Ovary (tissue), 9 donors: ENCODE data around the gene CEP120. TPM values are rescaled to one million over a fixed set of nuclear protein-coding genes. Genes with fewer than 3 reads are reported as not detected.

Experiments used
- DNase-seq, 5 donors: peaks; one replicate each; pipeline ENCODE4 v3.0.0-alpha.2; 2019 to 2020
- H3K27ac ChIP-seq, 2 donors: fragments of 200-600 bp; one replicate each; pipeline versions ENCODE4 v1.5.1 to v1.8.0; 2019 to 2022
- H3K27me3 ChIP-seq: fragments of 200-600 bp; one replicate; pipeline ENCODE4 v1.8.0; 2022
- H3K36me3 ChIP-seq: fragments of 200-600 bp; sonication (generic); one replicate; pipeline ENCODE4 v1.5.1; 2019
- H3K4me1 ChIP-seq: one replicate; pipeline ENCODE4 v1.8.1; 2013; ENCODE audit warnings: mild to moderate bottlenecking, moderate library complexity; ENCODE audit not compliant: insufficient read depth
- H3K4me3 ChIP-seq: fragments of 200-600 bp; sonication (generic); one replicate; pipeline ENCODE4 v1.5.1; 2017
- H3K9me3 ChIP-seq, 2 donors: fragments of 200-600 bp in 1 of 2; sonication (generic) in 1 of 2; one replicate each; pipeline versions ENCODE4 v1.5.1 to v1.8.1; 2013 to 2019; ENCODE audit warnings: mild to moderate bottlenecking in 1 of 2, moderate library complexity in 1 of 2
- CTCF ChIP-seq, 3 donors: fragments of 450-650 bp in 2 of 3; fragments of 200-600 bp in 1 of 3; IDR thresholded peaks; one replicate each; pipeline versions ENCODE4 v1.5.1 to v1.8.0; 2016 to 2022; ENCODE audit warnings: antibody characterized with exemption in 3 of 3, mild to moderate bottlenecking in 1 of 3
- EP300 ChIP-seq: sonication (generic); formaldehyde crosslinking; IDR thresholded peaks from one replicate; pipeline ENCODE4 v1.6.1; 2017; ENCODE audit warnings: antibody characterized with exemption
- POLR2A ChIP-seq: fragments of 450-650 bp; IDR thresholded peaks from one replicate; pipeline ENCODE4 v1.6.1; 2017; ENCODE audit warnings: antibody characterized with exemption, mild to moderate bottlenecking, moderate library complexity
- WGBS, 3 donors: extraction: QIAGEN DNeasy Blood & Tissue Kit in 1 of 3; methylation state at CpG; one replicate each; pipeline versions ENCODE4 v1.1.5 to v1.1.7; 2013 to 2017; 5-methylcytosine and 5-hydroxymethylcytosine counted together
- intact Hi-C, 4 donors: fragments of 100-400 bp; cut with DNase I; formaldehyde crosslinking; loops; one replicate each; pipeline versions ENCODE4 v1.11.0 to v1.15.1; 2022 to 2023
- polyA plus RNA-seq, 2 donors: library from polyadenylated mRNA; stranded (reverse); fragments of 200-250 nt in 1 of 2; fragments of 350-450 nt in 1 of 2; fragmentation: Illumina TruSeq in 1 of 2; extraction: RNeasy Lipid Tissue Mini Kit (QIAGEN cat#74804) in 1 of 2; gene quantifications; one replicate each; pipeline ENCODE4 v1.2.3, GENCODE V29; 2013 to 2014
- total RNA-seq, 7 donors: library from RNA; depleted of rRNA in 2 of 7; stranded (reverse); fragments of >200 nt in 2 of 7; fragmentation: NEBNext Ultra II Directional in 3 of 7; extraction: Animal tissue kit (Norgen Biotek cat#: 25700) in 3 of 7; gene quantifications; one replicate each; pipeline versions ENCODE4 v1.1.0 to v1.2.4, GENCODE V29; 2016 to 2023
- donor health status: DM: no; HTN: no; CAD: no; lungs with moderate emphysema.
- donor health status: DM: no; HTN: no; CAD: no.
- donor health status: Bipolar disorder and iron deficiency.
- donor health status: DM: yes; HTN: yes; CAD: no.
- donor health status: DM: no; HTN: no; CAD: no.
- donor health status: DM: yes; HTN: yes; CAD: no.

Gene CEP120
- total and polyA plus RNA-seq, 9 donors, result 15.3 to 33.0 (median 28.9) TPM

DNA sequence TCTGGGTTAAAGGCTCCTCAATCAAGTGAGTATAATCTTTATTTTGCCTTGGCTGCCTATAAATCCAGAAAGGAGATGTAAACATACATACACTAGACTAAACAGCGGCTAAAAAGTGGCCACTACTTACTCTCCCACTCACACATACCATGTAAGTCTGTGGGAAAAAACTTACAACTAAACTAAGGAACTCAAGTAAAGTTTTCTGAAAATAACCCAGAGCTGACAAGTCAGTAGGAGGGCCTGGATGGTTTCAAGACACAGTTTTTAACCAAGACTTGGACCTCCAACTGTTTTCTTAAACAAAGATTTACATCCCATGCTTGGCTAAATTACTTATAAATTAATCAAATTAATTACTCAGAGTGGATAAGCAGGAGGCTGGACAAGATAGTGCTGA is 64.5 kb downstream of the CEP120 start:
- no peak for DNase-seq
- 5 to 17% (median 14%) methylated on average over 1 of the region's 1 CpG for WGBS, 3 donors
- H3K4me3 ChIP-seq, result no peak overlapping the region
- TF ChIP-seq EP300, result no peak
- TF ChIP-seq POLR2A, result no peak
- no peak for TF ChIP-seq CTCF (IDR thresholded peaks at IDR 0.05)
- no peaks in the 10 kb centered on the region for H3K36me3 ChIP-seq
- H3K4me1 ChIP-seq, result peaks cover 7% of the 10 kb centered on the region
- H3K9me3 ChIP-seq, result no peaks in the 10 kb centered on the region
- H3K27ac ChIP-seq, result no peak overlapping the region
- intact Hi-C loops, result no loop called here
- H3K27me3 ChIP-seq, result no peaks in the 10 kb centered on the region

- H3K27ac ChIP-seq, result no peak overlapping the region
- H3K4me1 ChIP-seq, result peaks cover 7% of the 10 kb centered on the region
- TF ChIP-seq EP300 (no peak), CTCF (IDR thresholded peaks at IDR 0.05) (no peak), POLR2A (no peak)
- WGBS, 3 donors, result 10 to 23% (median 11%) methylated on average over 1 of the region's 1 CpG
- no peak overlapping the region for H3K4me3 ChIP-seq
- no peaks in the 10 kb centered on the region for H3K27me3 ChIP-seq
- no peaks in the 10 kb centered on the region for H3K9me3 ChIP-seq
- intact Hi-C loops, result no loop called here
- H3K36me3 ChIP-seq, result no peaks in the 10 kb centered on the region
- DNase-seq, result no peak
These were observed 64.9 kb downstream of the CEP120 start for GRCh38 chr5:123358304-123358703.

DNA sequence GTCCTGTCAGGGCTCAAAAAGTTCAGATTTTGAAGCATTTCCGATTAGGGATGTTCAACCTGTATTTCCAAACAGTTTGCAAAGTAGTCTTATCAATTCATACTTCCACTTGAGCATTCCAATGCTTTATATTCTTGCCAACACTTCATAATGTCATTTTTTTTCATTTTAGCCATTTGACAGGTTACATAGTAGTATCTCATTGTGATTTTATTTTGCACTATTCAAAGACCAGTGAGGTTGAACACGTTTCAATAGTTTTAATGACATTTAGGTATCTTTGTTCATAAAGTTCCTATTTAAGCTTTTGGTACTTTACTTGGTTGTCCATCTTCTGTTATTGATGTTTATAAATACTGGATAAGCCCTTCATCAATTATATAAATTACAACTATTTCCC is 71.4 kb downstream of the CEP120 start:
- Histone ChIP-seq H3K4me3 (no peak overlapping the region), H3K27me3 (no peaks in the 10 kb centered on the region), H3K9me3 (no peaks in the 10 kb centered on the region), H3K4me1 (no peaks in the 10 kb centered on the region), H3K36me3 (no peaks in the 10 kb centered on the region), H3K27ac (no peak overlapping the region)
- DNase-seq, result no peak
- WGBS, 3 donors, result 94 to 97% (median 96%) methylated on average over 2 of the region's 2 CpGs
- TF ChIP-seq POLR2A (no peak), EP300 (no peak), CTCF (IDR thresholded peaks at IDR 0.05) (no peak)
- intact Hi-C loops, result no loop called here

GRCh38 chr5:123351240-123351639 is 72.0 kb downstream of the CEP120 start:
- Histone ChIP-seq H3K27ac (no peak overlapping the region), H3K9me3 (no peaks in the 10 kb centered on the region), H3K4me3 (no peak overlapping the region), H3K27me3 (no peaks in the 10 kb centered on the region), H3K4me1 (no peaks in the 10 kb centered on the region), H3K36me3 (no peaks in the 10 kb centered on the region)
- DNase-seq, result no peak
- intact Hi-C loops, result no loop called here
- 96 to 100% (median 98%) methylated on average over 1 of the region's 1 CpG for WGBS, 3 donors
- TF ChIP-seq CTCF (IDR thresholded peaks at IDR 0.05) (no peak), EP300 (no peak), POLR2A (no peak)

- H3K4me1 ChIP-seq, result no peaks in the 10 kb centered on the region
- WGBS, 3 donors, result 59 to 89% (median 83%) methylated on average over 1 of the region's 1 CpG
- intact Hi-C loops, result no loop called here
- H3K27me3 ChIP-seq, result no peaks in the 10 kb centered on the region
- H3K27ac ChIP-seq, result no peak overlapping the region
- no peaks in the 10 kb centered on the region for H3K9me3 ChIP-seq
- H3K4me3 ChIP-seq, result no peak overlapping the region
- no peaks in the 10 kb centered on the region for H3K36me3 ChIP-seq
- TF ChIP-seq CTCF (IDR thresholded peaks at IDR 0.05) (no peak), POLR2A (no peak), EP300 (no peak)
- no peak for DNase-seq
These were observed 72.5 kb downstream of the CEP120 start for GRCh38 chr5:123350742-123351141.
